T-helper 17 cell (primary cell): ENCODE measurements around the gene CTDNEP1. TPM values are rescaled to one million over a fixed set of nuclear protein-coding genes. Genes with fewer than 3 reads are reported as not detected.

Experiments used
- ATAC-seq: fragments of 150-1000 bp; cut with Tn5 transposase; 2 replicates; pipeline ENCODE4 v1.10.0; 2021; ENCODE audit warnings: mild to moderate bottlenecking, moderate library complexity
- DNase-seq, 3 donors: peaks; one replicate each; pipeline versions ENCODE4 v3.0.0 to v3.0.0-alpha.2; 2020 to 2021
- H3K9me3 ChIP-seq: one replicate; pipeline ENCODE4 v1.7.0; 2013; ENCODE audit warnings: low read length, mild to moderate bottlenecking; ENCODE audit not compliant: control insufficient read depth, poor library complexity, severe bottlenecking
- H3K27ac Mint-ChIP-seq: one replicate; pipeline ENCODE4 v1.8.0; 2022; ENCODE audit warnings: mild to moderate bottlenecking, moderate library complexity, mixed read lengths
- H3K27me3 Mint-ChIP-seq: one replicate; pipeline ENCODE4 v1.8.0; 2022; ENCODE audit warnings: mixed read lengths
- H3K36me3 Mint-ChIP-seq: one replicate; pipeline ENCODE4 v1.8.0; 2022; ENCODE audit warnings: low read depth, mixed read lengths
- H3K4me1 Mint-ChIP-seq: one replicate; pipeline ENCODE4 v1.8.0; 2022; ENCODE audit warnings: mild to moderate bottlenecking, mixed read lengths
- H3K4me3 Mint-ChIP-seq: one replicate; pipeline ENCODE4 v1.8.0; 2022; ENCODE audit warnings: mild to moderate bottlenecking, moderate library complexity, mixed read lengths
- total RNA-seq, 4 donors: library from RNA in 2 of 4; stranded (reverse) in 2 of 4; gene quantifications; one replicate each; pipeline ENCODE4 v1.2.3 and lab custom pipeline; 2022 to 2026

Gene CTDNEP1
- total RNA-seq, 2 donors from 2014 or later, result 112 to 115 TPM

- no peaks in the 10 kb centered on the region for H3K9me3 ChIP-seq
- no peak for ATAC-seq
- H3K27ac Mint-ChIP-seq, result peak overlapping the region; percentile 100
- H3K36me3 Mint-ChIP-seq, result no peaks in the 10 kb centered on the region
- no peak for DNase-seq
- H3K4me1 Mint-ChIP-seq, result peaks cover 44% of the 10 kb centered on the region
- H3K4me3 Mint-ChIP-seq, result peak overlapping the region; percentile 90
- H3K27me3 Mint-ChIP-seq, result no peaks in the 10 kb centered on the region
Measured at GRCh38 chr17:7205561-7205960, 46.0 kb downstream of the CTDNEP1 start.

GRCh38 chr17:7204828-7205461 lies 46.6 kb downstream of the CTDNEP1 start:
- ATAC-seq (peak; percentile 84), DNase-seq (peak; percentile 96)
- H3K9me3 ChIP-seq, result no peaks in the 10 kb centered on the region
- Mint-ChIP-seq H3K36me3 (no peaks in the 10 kb centered on the region), H3K27me3 (no peaks in the 10 kb centered on the region), H3K4me1 (peaks cover 40% of the 10 kb centered on the region), H3K27ac (peak overlapping the region; percentile 100), H3K4me3 (peak overlapping the region; percentile 90)

GRCh38 chr17:7204336-7204735 lies 47.2 kb downstream of the CTDNEP1 start:
- no peak for DNase-seq
- H3K4me3 Mint-ChIP-seq, result peak overlapping the region; percentile 90
- H3K4me1 Mint-ChIP-seq, result peaks cover 39% of the 10 kb centered on the region
- H3K27me3 Mint-ChIP-seq, result no peaks in the 10 kb centered on the region
- ATAC-seq, result peak; percentile 1
- H3K36me3 Mint-ChIP-seq, result no peaks in the 10 kb centered on the region
- peak overlapping the region; percentile 100 for H3K27ac Mint-ChIP-seq
- H3K9me3 ChIP-seq, result no peaks in the 10 kb centered on the region

GRCh38 chr17:7203391-7203790 lies 48.1 kb downstream of the CTDNEP1 start:
- no peaks in the 10 kb centered on the region for H3K36me3 Mint-ChIP-seq
- peak overlapping the region; percentile 67 for H3K4me3 Mint-ChIP-seq
- peaks cover 38% of the 10 kb centered on the region for H3K4me1 Mint-ChIP-seq
- no peaks in the 10 kb centered on the region for H3K9me3 ChIP-seq
- H3K27ac Mint-ChIP-seq, result peak overlapping the region; percentile 100
- ATAC-seq, result no peak
- no peak for DNase-seq
- H3K27me3 Mint-ChIP-seq, result no peaks in the 10 kb centered on the region

- H3K27me3 Mint-ChIP-seq, result no peaks in the 10 kb centered on the region
- H3K4me3 Mint-ChIP-seq, result no peak overlapping the region
- no peak for DNase-seq
- H3K36me3 Mint-ChIP-seq, result peaks cover 3% of the 10 kb centered on the region
- H3K4me1 Mint-ChIP-seq, result no peaks in the 10 kb centered on the region
- H3K27ac Mint-ChIP-seq, result no peak overlapping the region
- H3K9me3 ChIP-seq, result no peaks in the 10 kb centered on the region
- ATAC-seq, result no peak
Measured at GRCh38 chr17:7196651-7197401, 54.7 kb downstream of the CTDNEP1 start.

- H3K9me3 ChIP-seq, result no peaks in the 10 kb centered on the region
- H3K36me3 Mint-ChIP-seq, result peaks cover 3% of the 10 kb centered on the region
- DNase-seq (no peak), ATAC-seq (no peak)
- H3K4me1 Mint-ChIP-seq, result peaks cover 3% of the 10 kb centered on the region
- no peak overlapping the region for H3K4me3 Mint-ChIP-seq
- no peak overlapping the region for H3K27ac Mint-ChIP-seq
- no peaks in the 10 kb centered on the region for H3K27me3 Mint-ChIP-seq
Measured at GRCh38 chr17:7195971-7196370, 55.6 kb downstream of the CTDNEP1 start.

Other genes with a start within 250 kb of the CTDNEP1 start
- gene RNASEK, start 239.1 kb downstream of the CTDNEP1 start, total RNA-seq, result 100 to 1,000 TPM; 141 to 150 TPM
- gene BCL6B, start 228.7 kb downstream of the CTDNEP1 start, total RNA-seq, result under 1 TPM in 1 of 2 donors, not detected in 1; 0.17 TPM
- gene SLC16A13, start 215.7 kb downstream of the CTDNEP1 start, total RNA-seq, result 1 to 10 TPM; 3.3 to 4.6 TPM
- under 1 TPM in 1 of 2 donors, not detected in 1; 0.40 TPM for gene SLC16A11, start 207.6 kb downstream of the CTDNEP1 start, total RNA-seq
- 1 to 10 TPM in 1 of 2 donors, under 1 TPM in 1; 0.40 to 7.1 TPM for gene CLEC10A, start 171.5 kb downstream of the CTDNEP1 start, total RNA-seq
- gene ASGR2, start 136.9 kb downstream of the CTDNEP1 start, total RNA-seq, result under 1 TPM; 0.67 to 0.78 TPM
- gene ASGR1, start 72.4 kb downstream of the CTDNEP1 start, total RNA-seq, result under 1 TPM; 0.42 to 0.92 TPM
- gene DLG4, start 31.9 kb downstream of the CTDNEP1 start, total RNA-seq, result 10 to 100 TPM in 1 of 2 donors, 1 to 10 TPM in 1; 9.8 to 16.1 TPM
- 100 to 1,000 TPM; 268 to 279 TPM for gene ACADVL, start 31.8 kb downstream of the CTDNEP1 start, total RNA-seq
- gene DVL2, start 17.2 kb downstream of the CTDNEP1 start, total RNA-seq, result 10 to 100 TPM; 37.0 to 46.9 TPM
- 10 to 100 TPM; 19.2 to 23.2 TPM for gene PHF23, start 12.3 kb downstream of the CTDNEP1 start, total RNA-seq
- 100 to 1,000 TPM; 212 to 247 TPM for gene GABARAP, start 9.3 kb downstream of the CTDNEP1 start, total RNA-seq
- gene ELP5, start 481 bp upstream of the CTDNEP1 start, total RNA-seq, result 10 to 100 TPM; 43.0 to 51.0 TPM
- gene CLDN7, start 10.7 kb upstream of the CTDNEP1 start, total RNA-seq, result 1 to 10 TPM in 1 of 2 donors, under 1 TPM in 1; 0.78 to 1.2 TPM
- gene SLC2A4, start 30.0 kb upstream of the CTDNEP1 start, total RNA-seq, result not detected
- gene YBX2, start 42.9 kb upstream of the CTDNEP1 start, total RNA-seq, result not detected
- gene EIF5A, start 55.9 kb upstream of the CTDNEP1 start, total RNA-seq, result 100 to 1,000 TPM; 496 to 601 TPM
- gene GPS2, start 63.6 kb upstream of the CTDNEP1 start, total RNA-seq, result 100 to 1,000 TPM in 1 of 2 donors, 10 to 100 TPM in 1; 96.5 to 104 TPM
- gene NEURL4, start 77.6 kb upstream of the CTDNEP1 start, total RNA-seq, result 10 to 100 TPM; 29.9 to 43.8 TPM
- 100 to 1,000 TPM; 641 to 702 TPM for gene ACAP1, start 84.8 kb upstream of the CTDNEP1 start, total RNA-seq
- 1 to 10 TPM; 1.6 to 2.7 TPM for gene KCTD11, start 100.4 kb upstream of the CTDNEP1 start, total RNA-seq
- not detected for gene TMEM95, start 103.4 kb upstream of the CTDNEP1 start, total RNA-seq
- gene TNK1, start 129.4 kb upstream of the CTDNEP1 start, total RNA-seq, result 1 to 10 TPM; 4.8 to 5.9 TPM
- 100 to 1,000 TPM; 120 to 126 TPM for gene PLSCR3, start 142.8 kb upstream of the CTDNEP1 start, total RNA-seq
- 10 to 100 TPM; 27.3 to 31.7 TPM for gene TMEM256, start 152.4 kb upstream of the CTDNEP1 start, total RNA-seq
- 1 to 10 TPM; 5.1 to 6.5 TPM for gene NLGN2, start 156.1 kb upstream of the CTDNEP1 start, total RNA-seq
- not detected for gene SPEM1, start 168.6 kb upstream of the CTDNEP1 start, total RNA-seq
- gene SPEM2, start 173.9 kb upstream of the CTDNEP1 start, total RNA-seq, result not detected
- gene SPEM3, start 177.1 kb upstream of the CTDNEP1 start, total RNA-seq, result not detected
- gene TMEM102, start 183.7 kb upstream of the CTDNEP1 start, total RNA-seq, result 10 to 100 TPM; 12.6 to 13.2 TPM
- gene FGF11, start 187.8 kb upstream of the CTDNEP1 start, total RNA-seq, result 1 to 10 TPM; 2.0 to 2.6 TPM
- 1 to 10 TPM; 7.0 to 7.2 TPM for gene CHRNB1, start 193.3 kb upstream of the CTDNEP1 start, total RNA-seq
- gene ZBTB4, start 227.9 kb upstream of the CTDNEP1 start, total RNA-seq, result 10 to 100 TPM; 44.9 to 49.5 TPM
- not detected for gene SLC35G6, start 229.7 kb upstream of the CTDNEP1 start, total RNA-seq
- 100 to 1,000 TPM; 553 to 572 TPM for gene POLR2A, start 232.6 kb upstream of the CTDNEP1 start, total RNA-seq